Immature natural killer cell (primary cell): ENCODE measurements around the gene ZNF787. TPM values are rescaled to one million over a fixed set of nuclear protein-coding genes. Genes with fewer than 3 reads are reported as not detected.
"Not testable (repeated sequence)": the region's sequence is repeated elsewhere in the genome, so short reads cannot be mapped to it uniquely, and the experiment has no call there.

Experiments used
- DNase-seq, 3 donors: peaks; one replicate each; pipeline ENCODE4 v3.0.0; 2022; ENCODE audit warnings: mixed read lengths in 1 of 3
- H3K27ac Mint-ChIP-seq, 6 donors: one replicate each; pipeline ENCODE4 v1.8.0; 2020; ENCODE audit warnings: mixed read lengths in 6 of 6, mild to moderate bottlenecking in 5 of 6, inconsistent platforms in 4 of 6, moderate library complexity in 3 of 6
- H3K27me3 Mint-ChIP-seq, 3 donors: one replicate each; pipeline ENCODE4 v1.8.0; 2020 to 2021; ENCODE audit warnings: low read depth in 3 of 3, mild to moderate bottlenecking in 3 of 3, mixed read lengths in 3 of 3, moderate library complexity in 3 of 3, inconsistent platforms in 1 of 3
- H3K36me3 Mint-ChIP-seq, 3 donors: one replicate each; pipeline ENCODE4 v1.8.0; 2020; ENCODE audit warnings: mixed read lengths in 3 of 3, inconsistent platforms in 2 of 3, mild to moderate bottlenecking in 2 of 3
- H3K4me1 Mint-ChIP-seq, 2 donors: one replicate each; pipeline ENCODE4 v1.8.0; 2020; ENCODE audit warnings: inconsistent platforms in 2 of 2, mild to moderate bottlenecking in 2 of 2, mixed read lengths in 2 of 2, moderate library complexity in 1 of 2
- H3K4me3 Mint-ChIP-seq, 5 donors: one replicate each; pipeline ENCODE4 v1.8.0; 2020; ENCODE audit warnings: mild to moderate bottlenecking in 5 of 5, mixed read lengths in 5 of 5, inconsistent platforms in 3 of 5, moderate library complexity in 3 of 5
- H3K9me3 Mint-ChIP-seq, 6 donors: one replicate each; pipeline ENCODE4 v1.8.0; 2020; ENCODE audit warnings: mild to moderate bottlenecking in 6 of 6, mixed read lengths in 6 of 6, inconsistent platforms in 4 of 6, moderate library complexity in 3 of 6
- polyA plus RNA-seq, 3 donors: library from polyadenylated mRNA; unstranded; fragments of 300-500 nt; fragmentation: Illumina TruSeq; gene quantifications; one replicate each; pipeline ENCODE4 v1.2.3, GENCODE V29; 2021

ZNF787 gene
- polyA plus RNA-seq, 3 donors from 2014 or later, result 0.69 to 2.2 (median 1.5) TPM

- DNase-seq, result no peak
- peaks cover 24 to 30% of the 10 kb centered on the region in 2 donors for H3K4me1 Mint-ChIP-seq
- H3K36me3 Mint-ChIP-seq, result peaks cover 0 to 3% (median 0%) of the 10 kb centered on the region in 3 donors
- H3K9me3 Mint-ChIP-seq, result no peaks in the 10 kb centered on the region
- H3K4me3 Mint-ChIP-seq, result no peak overlapping the region
- H3K27me3 Mint-ChIP-seq, result peaks cover 0 to 8% (median 3%) of the 10 kb centered on the region in 3 donors
- H3K27ac Mint-ChIP-seq, result peak overlapping the region in 2 of 6 donors; percentile 39 to 62
Observed at GRCh38 chr19:56101746-56102535, 19.2 kb downstream of the ZNF787 start.

DNA sequence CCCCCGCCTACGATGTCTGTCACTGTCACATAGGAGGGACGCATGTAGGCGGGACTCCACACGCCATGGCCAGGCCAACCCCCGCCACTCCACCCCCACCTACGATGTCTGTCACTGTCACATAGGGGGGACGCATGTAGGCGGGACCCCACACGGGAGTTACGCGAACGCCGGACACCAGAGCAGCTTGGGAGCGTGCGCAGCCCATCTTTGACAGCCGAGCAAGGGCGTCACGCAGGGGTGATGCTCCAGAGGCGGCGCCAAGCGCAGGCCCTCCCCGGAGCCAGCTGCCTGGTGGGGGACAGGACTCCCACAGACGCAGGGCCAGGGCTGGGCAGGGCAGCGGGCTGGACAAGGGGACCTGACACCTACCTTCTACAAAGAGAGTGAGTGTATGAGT, 20.0 kb downstream of the ZNF787 start:
- Mint-ChIP-seq H3K4me1 (peaks cover 16 to 22% of the 10 kb centered on the region in 2 donors), H3K36me3 (peaks cover 0 to 3% (median 0%) of the 10 kb centered on the region in 3 donors), H3K9me3 (no peaks in the 10 kb centered on the region), H3K27me3 (peaks cover 0 to 4% (median 2%) of the 10 kb centered on the region in 3 donors), H3K4me3 (no peak overlapping the region), H3K27ac (no peak overlapping the region)
- DNase-seq, result no peak

DNA sequence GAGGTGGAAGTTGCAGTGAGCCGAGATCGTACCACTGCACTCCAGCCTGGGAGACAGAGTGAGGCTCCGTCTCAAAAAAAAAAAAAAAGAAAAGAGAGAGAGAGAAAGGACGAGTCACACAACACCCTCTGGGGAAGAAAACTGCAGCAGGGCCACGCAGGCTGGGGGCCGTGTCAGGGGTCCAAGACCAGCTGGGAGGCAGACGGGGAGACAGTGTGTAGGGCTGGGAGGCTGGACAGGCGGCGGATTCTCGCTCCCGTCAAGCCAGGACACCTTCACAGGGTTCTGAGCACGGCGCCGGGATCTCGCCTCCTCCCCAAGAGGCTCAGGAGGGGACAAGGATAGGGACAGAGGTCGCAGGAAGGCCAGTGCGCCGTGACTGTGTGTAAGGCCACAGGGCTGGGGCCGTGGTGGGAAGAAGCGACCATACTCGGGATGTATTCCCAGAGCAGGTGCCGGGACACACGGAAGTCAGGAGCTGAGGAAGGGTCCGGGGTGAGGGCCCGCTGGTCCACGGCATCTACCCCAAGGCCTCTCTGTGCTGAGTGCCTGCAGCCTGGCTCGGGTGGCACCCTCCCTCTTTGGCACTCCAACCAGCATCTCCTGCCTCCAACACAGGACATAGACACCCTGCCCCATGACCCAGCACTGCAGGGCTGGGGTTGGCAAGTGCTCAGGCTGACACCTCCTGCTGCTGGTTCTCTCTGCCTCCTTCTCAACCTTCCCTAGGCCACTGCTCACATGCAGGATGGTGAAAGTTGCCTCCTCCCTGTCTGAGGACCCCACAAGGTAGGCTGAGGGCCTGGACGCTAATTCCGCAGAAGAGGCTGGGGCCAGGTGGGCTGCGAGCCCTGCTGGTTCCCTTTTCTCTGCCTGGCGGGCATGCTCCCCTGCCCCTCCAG, 21.2 kb downstream of the ZNF787 start:
- H3K4me3 Mint-ChIP-seq, result no peak overlapping the region
- H3K36me3 Mint-ChIP-seq, result peaks cover 0 to 3% (median 0%) of the 10 kb centered on the region in 3 donors
- peaks cover 5 to 14% of the 10 kb centered on the region in 2 donors for H3K4me1 Mint-ChIP-seq
- peaks cover 0 to 4% (median 0%) of the 10 kb centered on the region in 3 donors for H3K27me3 Mint-ChIP-seq
- no peak for DNase-seq
- no peaks in the 10 kb centered on the region for H3K9me3 Mint-ChIP-seq
- no peak overlapping the region for H3K27ac Mint-ChIP-seq

DNA sequence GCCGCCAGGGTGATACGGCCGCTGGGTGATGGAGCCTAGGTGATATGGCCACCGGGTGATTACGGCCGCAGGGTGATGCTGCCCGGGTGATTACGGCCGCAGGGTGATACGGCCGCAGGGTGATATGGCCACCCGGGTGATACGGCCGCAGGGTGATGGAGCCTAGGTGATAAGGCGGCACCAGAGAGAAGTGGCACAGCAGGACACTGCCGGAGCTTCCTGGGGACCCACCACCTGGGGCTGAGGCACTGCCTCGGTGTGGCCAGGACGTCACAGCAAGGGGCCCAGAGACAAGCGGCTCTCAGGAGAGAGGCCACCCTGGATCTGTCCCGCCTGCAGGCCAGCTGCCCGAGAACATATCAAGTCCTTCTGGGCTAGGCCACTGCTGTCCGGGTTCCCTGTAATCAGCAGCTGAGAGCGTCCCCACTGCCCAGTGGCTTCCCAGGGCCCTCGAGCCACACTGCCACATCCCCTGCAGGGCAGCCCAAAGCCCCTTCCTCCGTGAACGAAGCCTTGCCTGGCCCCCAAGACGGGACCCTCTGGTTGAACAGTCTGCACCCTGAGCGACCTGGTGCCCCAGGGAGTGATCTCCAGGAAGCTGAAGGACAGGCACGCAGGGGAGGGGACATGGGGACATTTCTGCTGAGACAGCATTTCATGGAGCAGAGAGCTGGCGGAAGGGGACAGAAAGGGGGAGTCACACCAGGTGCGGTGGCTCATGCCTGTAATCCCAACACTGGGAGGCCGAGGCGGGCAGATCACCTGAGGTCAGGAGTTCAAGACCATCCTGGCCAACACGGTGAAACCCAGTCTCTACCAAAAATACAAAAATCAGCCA, 22.1 kb downstream of the ZNF787 start:
- Mint-ChIP-seq H3K9me3 (no peaks in the 10 kb centered on the region), H3K27ac (no peak overlapping the region), H3K4me1 (peaks cover 0 to 9% of the 10 kb centered on the region in 2 donors), H3K4me3 (no peak overlapping the region), H3K36me3 (peaks cover 0 to 3% (median under 1%) of the 10 kb centered on the region in 3 donors), H3K27me3 (peaks cover 0 to 4% (median 0%) of the 10 kb centered on the region in 3 donors)
- DNase-seq, result no peak

GRCh38 chr19:56098237-56098636, 22.9 kb downstream of the ZNF787 start:
- H3K36me3 Mint-ChIP-seq, H3K9me3 Mint-ChIP-seq, H3K4me3 Mint-ChIP-seq: not testable (repeated sequence)

GRCh38 chr19:56097776-56098175, 23.3 kb downstream of the ZNF787 start:
- H3K27me3 Mint-ChIP-seq, result peaks cover 0 to 7% (median 3%) of the 10 kb centered on the region in 3 donors
- H3K36me3 Mint-ChIP-seq, result peaks cover 0 to 6% (median 6%) of the 10 kb centered on the region in 3 donors
- no peaks in the 10 kb centered on the region for H3K9me3 Mint-ChIP-seq
- no peak overlapping the region for H3K27ac Mint-ChIP-seq
- peaks cover 2 to 9% of the 10 kb centered on the region in 2 donors for H3K4me1 Mint-ChIP-seq
- H3K4me3 Mint-ChIP-seq, result no peak overlapping the region
- no peak for DNase-seq

More at GRCh38 chr19:56098237-56098636, 22.9 kb downstream of the ZNF787 start:
- not testable (repeated sequence) for H3K27ac Mint-ChIP-seq, H3K4me1 Mint-ChIP-seq, H3K27me3 Mint-ChIP-seq, DNase-seq

- no peak for DNase-seq
- peaks cover 7 to 12% of the 10 kb centered on the region in 2 donors for H3K4me1 Mint-ChIP-seq
- H3K4me3 Mint-ChIP-seq, result no peak overlapping the region
- no peak overlapping the region for H3K27ac Mint-ChIP-seq
- H3K9me3 Mint-ChIP-seq, result no peaks in the 10 kb centered on the region
- H3K27me3 Mint-ChIP-seq, result peaks cover 0 to 9% (median 3%) of the 10 kb centered on the region in 3 donors
- peaks cover 0 to 6% (median 6%) of the 10 kb centered on the region in 3 donors for H3K36me3 Mint-ChIP-seq
Observed at GRCh38 chr19:56097306-56097705, 23.8 kb downstream of the ZNF787 start.

- H3K4me3 Mint-ChIP-seq, result no peak overlapping the region
- no peaks in the 10 kb centered on the region for H3K9me3 Mint-ChIP-seq
- H3K27me3 Mint-ChIP-seq, result peaks cover 0 to 7% (median 6%) of the 10 kb centered on the region in 3 donors
- peaks cover 0 to 6% (median 6%) of the 10 kb centered on the region in 3 donors for H3K36me3 Mint-ChIP-seq
- peaks cover 7 to 13% of the 10 kb centered on the region in 2 donors for H3K4me1 Mint-ChIP-seq
- no peak overlapping the region for H3K27ac Mint-ChIP-seq
- no peak for DNase-seq
Observed at GRCh38 chr19:56096665-56097064, 24.4 kb downstream of the ZNF787 start.

GRCh38 chr19:56094449-56094848, 26.6 kb downstream of the ZNF787 start:
- H3K27me3 Mint-ChIP-seq, result peaks cover 0 to 7% (median 7%) of the 10 kb centered on the region in 3 donors
- H3K4me1 Mint-ChIP-seq, result peaks cover 13 to 15% of the 10 kb centered on the region in 2 donors
- no peak for DNase-seq
- no peaks in the 10 kb centered on the region for H3K9me3 Mint-ChIP-seq
- peak overlapping the region in 2 of 6 donors; percentile 24 to 64 for H3K27ac Mint-ChIP-seq
- H3K36me3 Mint-ChIP-seq, result peaks cover 0 to 9% (median 9%) of the 10 kb centered on the region in 3 donors
- H3K4me3 Mint-ChIP-seq, result no peak overlapping the region

DNA sequence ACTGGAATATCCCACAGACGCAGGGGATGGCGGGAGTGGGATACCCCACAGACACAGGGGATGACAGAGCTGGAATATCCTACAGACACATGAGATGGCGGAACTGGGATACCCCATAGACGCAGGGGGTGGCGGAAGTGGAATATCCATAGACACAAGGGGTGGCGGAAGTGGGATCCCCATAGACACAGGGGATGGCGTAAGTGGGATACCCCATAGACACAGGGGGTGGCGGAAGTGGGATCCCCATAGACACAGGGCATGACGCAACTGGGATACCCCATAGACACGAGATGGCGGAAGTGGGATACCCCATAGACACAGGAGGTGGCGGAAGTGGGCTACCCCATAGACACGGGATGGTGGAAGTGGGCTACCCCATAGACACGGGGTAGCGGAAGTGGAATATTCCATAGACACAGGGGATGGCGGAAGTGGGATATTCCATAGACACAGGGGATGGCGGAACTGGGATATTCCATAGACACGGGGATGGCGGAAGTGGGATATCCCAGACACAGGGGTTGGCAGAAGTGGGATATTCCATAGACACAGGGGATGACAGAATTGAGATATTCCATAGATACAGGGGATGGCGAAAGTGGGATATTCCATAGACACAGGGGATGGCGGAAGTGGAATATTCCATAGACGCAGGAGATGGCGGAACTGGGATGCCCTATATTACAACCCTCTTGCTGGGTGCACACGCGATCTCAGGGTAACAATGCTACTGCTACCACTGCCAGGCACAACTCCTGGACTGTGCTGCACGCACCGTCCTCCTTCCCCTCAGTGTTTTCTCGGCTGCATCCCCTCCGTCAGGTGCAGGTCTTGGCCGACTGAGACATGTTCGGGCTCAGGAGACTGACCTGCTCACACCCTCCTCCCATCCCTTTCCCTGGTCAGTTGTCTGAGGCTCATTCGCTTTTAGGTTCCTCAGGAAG, 28.1 kb downstream of the ZNF787 start:
- peaks cover 0 to 7% (median 7%) of the 10 kb centered on the region in 3 donors for H3K27me3 Mint-ChIP-seq
- H3K9me3 Mint-ChIP-seq, result no peaks in the 10 kb centered on the region
- no peak for DNase-seq
- no peak overlapping the region for H3K4me3 Mint-ChIP-seq
- H3K36me3 Mint-ChIP-seq, result peaks cover 0 to 13% (median 9%) of the 10 kb centered on the region in 3 donors
- peak overlapping the region in 2 of 6 donors; percentile 20 to 51 for H3K27ac Mint-ChIP-seq
- peaks cover 13 to 15% of the 10 kb centered on the region in 2 donors for H3K4me1 Mint-ChIP-seq

DNA sequence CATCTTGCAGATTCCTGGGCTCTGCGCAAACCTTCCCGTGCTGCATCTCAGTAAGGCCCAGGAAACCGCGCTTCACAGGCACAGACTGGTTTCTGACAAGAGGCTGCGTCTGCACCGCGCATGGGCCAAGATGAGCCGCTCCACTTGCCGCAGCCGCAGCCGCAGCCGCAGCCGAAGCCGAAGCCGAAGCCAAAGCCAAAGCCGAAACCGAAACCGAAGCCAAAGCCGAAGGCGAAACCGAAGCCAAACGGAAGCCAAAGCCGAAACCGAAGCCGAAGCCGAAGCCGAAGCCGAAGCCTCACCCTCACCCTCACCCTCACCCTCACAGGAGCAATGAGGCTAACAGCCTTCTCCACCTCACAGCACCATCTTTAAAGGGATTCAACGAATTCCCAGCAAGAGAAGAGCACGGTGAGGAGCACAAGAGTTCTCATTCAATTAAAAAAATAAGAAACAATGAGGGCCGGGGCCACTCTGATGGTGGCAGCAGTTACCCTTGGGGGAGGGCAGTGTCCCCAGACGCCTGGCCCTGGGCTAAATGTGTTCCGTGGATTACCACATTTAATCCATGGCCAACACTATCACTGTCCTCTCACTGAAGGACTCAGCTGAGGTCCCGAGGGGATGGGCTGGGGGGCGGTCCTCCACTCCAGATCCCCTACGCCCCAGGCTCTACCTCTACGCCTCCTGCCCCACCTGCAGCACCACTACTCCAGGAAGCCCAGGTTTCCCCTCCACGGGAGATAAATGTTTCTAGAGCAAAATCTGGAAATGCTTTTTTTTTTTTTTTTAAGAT, 29.1 kb downstream of the ZNF787 start:
- Mint-ChIP-seq H3K9me3 (no peaks in the 10 kb centered on the region), H3K36me3 (peaks cover 0 to 13% (median 9%) of the 10 kb centered on the region in 3 donors), H3K27me3 (peaks cover 0 to 7% (median 7%) of the 10 kb centered on the region in 3 donors), H3K4me1 (peaks cover 13 to 15% of the 10 kb centered on the region in 2 donors), H3K27ac (peak overlapping the region in 2 of 6 donors; percentile 19 to 87), H3K4me3 (peak overlapping the region in 1 of 5 donors; percentile 62)
- DNase-seq, result peak in 1 of 3 donors; percentile 48
